ENCODE results near the gene RIC8B.
"Not testable (repeated sequence)": the region's sequence is repeated elsewhere in the genome, so short reads cannot be mapped to it uniquely, and the experiment has no call there.

RIC8B gene

GRCh38 chr12:106774005-106774807 lies at the start of gene RIC8B:
Gene RIC8B (plus strand): TSS chr12:106774682. CDS start chr12:106774746, 64 bp downstream.
- peak; percentile 93 for DNase-seq (ENCODE audit: low spot score)

- no peak for DNase-seq (ENCODE audit: low spot score)
Measured at GRCh38 chr12:106724934-106725333, 49.5 kb upstream of the RIC8B start.

- not testable (repeated sequence) for DNase-seq (ENCODE audit: low spot score)
Measured at GRCh38 chr12:106726603-106727202, 47.8 kb upstream of the RIC8B start.

GRCh38 chr12:106729611-106730010 lies 44.9 kb upstream of the RIC8B start:
- DNase-seq (ENCODE audit: low spot score): no peak

GRCh38 chr12:106732890-106733289 lies 41.6 kb upstream of the RIC8B start:
- no peak for DNase-seq (ENCODE audit: low spot score)

GRCh38 chr12:106733660-106734059 lies 40.8 kb upstream of the RIC8B start:
- DNase-seq (ENCODE audit: low spot score): no peak

GRCh38 chr12:106736051-106736957 lies 38.2 kb upstream of the RIC8B start:
- DNase-seq (ENCODE audit: low spot score): no peak

- no peak for DNase-seq (ENCODE audit: low spot score)
Measured at GRCh38 chr12:106739318-106739717, 35.2 kb upstream of the RIC8B start.

- no peak for DNase-seq (ENCODE audit: low spot score)
Measured at GRCh38 chr12:106739815-106740530, 34.5 kb upstream of the RIC8B start.

- no peak for DNase-seq (ENCODE audit: low spot score)
Measured at GRCh38 chr12:106740818-106741217, 33.7 kb upstream of the RIC8B start.

GRCh38 chr12:106741247-106741646 lies 33.2 kb upstream of the RIC8B start:
- DNase-seq (ENCODE audit: low spot score): no peak

- DNase-seq (ENCODE audit: low spot score): no peak
Measured at GRCh38 chr12:106743270-106743988, 31.1 kb upstream of the RIC8B start.

- DNase-seq (ENCODE audit: low spot score): no peak
Measured at GRCh38 chr12:106744600-106744999, 29.9 kb upstream of the RIC8B start.

- DNase-seq (ENCODE audit: low spot score): no peak
Measured at GRCh38 chr12:106745181-106745745, 29.2 kb upstream of the RIC8B start.

GRCh38 chr12:106747973-106748436 lies 26.5 kb upstream of the RIC8B start:
- no peak for DNase-seq (ENCODE audit: low spot score)

- DNase-seq (ENCODE audit: low spot score): no peak
Measured at GRCh38 chr12:106750524-106750923, 24.0 kb upstream of the RIC8B start.

GRCh38 chr12:106753526-106753925 lies 21.0 kb upstream of the RIC8B start:
- DNase-seq (ENCODE audit: low spot score): peak; percentile 43

GRCh38 chr12:106754331-106754730 lies 20.2 kb upstream of the RIC8B start:
- DNase-seq (ENCODE audit: low spot score): no peak

GRCh38 chr12:106757623-106758348 lies 16.7 kb upstream of the RIC8B start:
- DNase-seq (ENCODE audit: low spot score): no peak
